ENCODE data around the gene YIF1A.

The YIF1A gene

GRCh38 chr11:66333896-66334604 lies 45.1 kb upstream of the YIF1A start:
- DNase-seq (ENCODE audit: low spot score): no peak
- in situ Hi-C loops (cut with MboI; ENCODE audit: low sequenced_read_pairs, unreplicated experiment): no loop called here
- TF ChIP-seq CTCF (IDR thresholded peaks at IDR 0.05; ENCODE audit: borderline replicate concordance, control extremely low read depth, extremely low read depth, insufficient read depth, missing control alignments): no peak

- no peak for DNase-seq (ENCODE audit: low spot score)
- no peak for TF ChIP-seq CTCF (IDR thresholded peaks at IDR 0.05; ENCODE audit: borderline replicate concordance, control extremely low read depth, extremely low read depth, insufficient read depth, missing control alignments)
- in situ Hi-C loops (cut with MboI; ENCODE audit: low sequenced_read_pairs, unreplicated experiment): no loop called here
Measured at GRCh38 chr11:66333220-66333877, 44.4 kb upstream of the YIF1A start.

GRCh38 chr11:66332371-66333219 lies 43.7 kb upstream of the YIF1A start:
- no peak for DNase-seq (ENCODE audit: low spot score)
- no peak for TF ChIP-seq CTCF (IDR thresholded peaks at IDR 0.05; ENCODE audit: borderline replicate concordance, control extremely low read depth, extremely low read depth, insufficient read depth, missing control alignments)
- in situ Hi-C loops (cut with MboI; ENCODE audit: low sequenced_read_pairs, unreplicated experiment): no loop called here

- in situ Hi-C loops (cut with MboI; ENCODE audit: low sequenced_read_pairs, unreplicated experiment): no loop called here
- no peak for DNase-seq (ENCODE audit: low spot score)
- no peak for TF ChIP-seq CTCF (IDR thresholded peaks at IDR 0.05; ENCODE audit: borderline replicate concordance, control extremely low read depth, extremely low read depth, insufficient read depth, missing control alignments)
Measured at GRCh38 chr11:66331542-66332370, 42.8 kb upstream of the YIF1A start.

GRCh38 chr11:66330931-66331330 lies 42.0 kb upstream of the YIF1A start:
- DNase-seq (ENCODE audit: low spot score): no peak
- no peak for TF ChIP-seq CTCF (IDR thresholded peaks at IDR 0.05; ENCODE audit: borderline replicate concordance, control extremely low read depth, extremely low read depth, insufficient read depth, missing control alignments)
- in situ Hi-C loops (cut with MboI; ENCODE audit: low sequenced_read_pairs, unreplicated experiment): no loop called here
